KOPT-K1 (cell line): ENCODE measurements around the gene RASSF8.

Experiments used
- H3K27ac ChIP-seq: fragments of 200-600 bp; sonication (generic); 2 replicates; pipeline ENCODE4 v1.5.1; 2016; ENCODE audit warnings: antibody characterized with exemption, mild to moderate bottlenecking, low read depth, low read length; ENCODE audit not compliant: poor library complexity, severe bottlenecking
- H3K36me3 ChIP-seq: fragments of 200-600 bp; sonication (generic); 2 replicates; pipeline ENCODE4 v1.5.1; 2017; ENCODE audit warnings: antibody characterized with exemption, mild to moderate bottlenecking, low read length, moderate library complexity; ENCODE audit not compliant: insufficient read depth
- H3K9me3 ChIP-seq: fragments of 200-600 bp; sonication (generic); 2 replicates; pipeline ENCODE4 v1.5.1; 2017; ENCODE audit warnings: antibody characterized with exemption, low read length, mild to moderate bottlenecking; ENCODE audit not compliant: insufficient read depth, poor library complexity, severe bottlenecking

Gene RASSF8

DNA sequence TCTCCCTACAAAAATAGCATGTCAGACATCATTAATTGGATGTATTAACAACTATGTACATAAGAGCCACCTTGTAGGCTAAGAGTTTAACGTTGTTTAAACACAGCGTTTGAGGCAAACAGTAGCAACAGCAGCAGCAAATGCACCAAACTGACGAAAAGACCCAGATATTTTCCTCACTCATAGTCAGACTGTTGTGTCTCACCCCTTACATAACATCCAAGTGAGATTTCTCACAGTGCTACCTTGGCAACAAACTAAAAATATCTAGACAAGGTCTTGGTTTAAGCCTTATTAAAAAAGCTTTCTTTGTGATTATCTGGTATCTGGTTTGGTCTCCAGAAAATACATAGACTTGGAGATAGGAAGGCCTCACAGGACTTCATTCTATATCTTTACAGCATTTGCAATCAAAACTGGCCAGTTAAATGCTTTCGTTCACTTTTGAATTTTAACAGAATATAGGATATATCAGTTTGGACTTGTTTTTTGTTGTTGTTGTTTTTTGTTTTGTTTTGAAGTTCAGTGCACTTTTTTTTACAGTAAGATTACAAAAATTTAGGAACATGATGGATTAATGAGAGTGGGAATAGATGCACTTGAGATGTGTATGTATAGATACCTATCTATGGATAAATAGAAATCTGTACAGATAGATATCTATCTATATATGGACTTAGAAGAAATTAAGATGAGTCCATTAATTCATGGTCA is 162.2 kb downstream of the RASSF8 start:
- H3K27ac ChIP-seq, result no peak overlapping the region
- H3K9me3 ChIP-seq, result no peaks in the 10 kb centered on the region
- H3K36me3 ChIP-seq, result no peaks in the 10 kb centered on the region

DNA sequence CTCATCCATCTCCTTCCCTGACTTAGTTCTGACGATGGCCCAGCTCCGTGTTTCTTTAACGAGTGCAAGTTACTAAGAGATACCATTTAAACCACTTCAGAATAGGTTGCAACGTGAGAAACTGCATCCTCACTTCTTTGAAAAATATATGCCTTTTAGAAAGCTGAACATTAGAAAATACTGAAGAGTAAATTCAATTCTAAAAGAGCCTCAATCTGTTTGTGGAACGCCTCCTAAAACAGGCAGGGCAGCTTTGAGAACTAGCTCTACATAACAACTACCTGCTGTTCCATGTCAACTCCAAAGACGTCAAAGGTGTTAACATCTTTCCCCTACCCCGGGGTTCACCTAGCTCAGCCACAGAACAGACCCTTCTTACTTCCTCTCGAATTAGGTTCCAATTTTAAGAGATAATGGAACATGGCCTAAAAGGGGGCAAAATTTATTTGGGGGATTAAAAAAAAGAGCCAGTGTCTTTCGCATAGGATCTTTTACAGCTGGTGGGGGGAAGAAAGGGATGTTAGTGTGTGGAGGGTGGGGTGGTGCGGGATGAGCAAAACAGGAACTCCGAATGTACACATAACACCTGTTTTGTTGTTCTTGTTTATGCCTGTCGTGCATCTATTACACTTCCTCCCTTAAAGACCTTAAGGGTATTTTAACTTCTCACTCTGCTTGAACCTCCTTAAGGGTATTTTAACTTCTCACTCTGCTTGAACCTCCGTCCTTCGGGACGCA is 163.0 kb downstream of the RASSF8 start:
- Histone ChIP-seq H3K27ac (no peak overlapping the region), H3K9me3 (no peaks in the 10 kb centered on the region), H3K36me3 (no peaks in the 10 kb centered on the region)

DNA sequence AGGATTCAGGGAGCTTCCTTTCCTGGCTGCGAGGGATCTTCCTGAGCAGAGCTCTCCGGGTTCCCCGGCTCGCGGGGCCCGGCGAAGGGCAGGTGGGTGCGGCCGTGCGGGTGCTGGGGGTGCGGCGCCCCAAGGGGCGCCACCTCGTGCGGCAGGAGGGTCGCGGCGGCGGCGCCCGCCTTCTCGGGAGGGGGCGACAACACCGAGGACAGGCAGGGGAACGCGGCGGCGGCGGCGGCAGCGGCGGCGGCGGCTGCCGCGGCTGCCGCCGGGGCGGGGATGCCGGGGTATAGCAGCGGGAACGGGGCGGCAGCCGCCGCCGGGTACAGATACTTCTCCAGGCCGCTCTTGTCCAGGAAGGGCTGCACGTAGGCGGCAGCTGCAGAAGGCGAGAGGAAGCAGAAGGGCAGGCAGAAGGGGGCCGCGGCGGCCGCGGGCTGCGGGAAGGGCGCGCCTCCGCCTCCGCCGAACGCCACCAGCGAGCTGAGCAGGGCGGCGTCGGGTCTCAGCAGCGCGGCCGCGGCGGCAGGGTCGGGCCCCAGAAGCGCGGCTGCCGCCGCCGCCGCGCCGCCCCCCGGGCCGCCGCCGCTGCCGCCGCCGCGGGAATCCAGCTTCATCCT is 163.7 kb downstream of the RASSF8 start:
- no peaks in the 10 kb centered on the region for H3K9me3 ChIP-seq
- no peak overlapping the region for H3K27ac ChIP-seq
- no peaks in the 10 kb centered on the region for H3K36me3 ChIP-seq

DNA sequence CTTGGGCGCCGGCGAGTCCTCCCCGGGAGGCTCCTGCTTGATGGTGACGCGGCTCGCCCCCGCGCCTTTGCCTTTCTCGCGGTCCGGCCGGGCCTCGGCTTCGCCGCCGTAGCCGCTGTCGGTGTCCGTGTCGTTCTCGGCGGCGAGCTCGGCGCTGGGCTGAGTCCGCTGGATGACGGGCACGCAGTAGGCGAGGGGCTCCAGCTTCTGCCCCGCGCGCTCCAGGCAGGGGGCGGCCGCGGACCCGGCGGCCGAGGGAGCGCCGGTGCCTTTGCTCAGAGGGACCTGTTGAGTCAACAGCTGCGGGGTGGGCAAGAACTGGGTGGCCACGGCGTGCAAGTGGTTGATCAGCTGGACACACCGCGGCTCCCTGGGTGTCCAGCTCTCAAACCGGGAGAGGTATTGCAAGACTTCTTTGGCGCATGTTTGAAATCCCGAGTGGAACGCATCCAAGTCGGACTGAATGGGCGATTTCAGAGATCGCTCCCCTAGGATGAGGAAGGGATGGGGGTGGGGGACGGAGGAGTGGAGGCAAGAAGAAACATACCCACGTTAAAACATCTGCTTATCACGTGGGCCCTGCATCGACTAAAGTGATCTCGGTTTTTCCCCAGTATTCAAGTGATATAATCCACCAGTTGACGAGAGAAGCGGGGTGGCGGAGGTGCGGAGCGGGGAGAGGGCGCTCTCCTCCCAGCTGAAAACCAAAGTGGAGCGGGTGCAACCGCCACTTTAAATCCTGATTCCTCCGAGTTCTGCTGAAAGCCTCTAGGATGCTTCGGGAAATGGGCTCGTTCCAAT is 164.4 kb downstream of the RASSF8 start:
- Histone ChIP-seq H3K9me3 (no peaks in the 10 kb centered on the region), H3K36me3 (no peaks in the 10 kb centered on the region), H3K27ac (no peak overlapping the region)

DNA sequence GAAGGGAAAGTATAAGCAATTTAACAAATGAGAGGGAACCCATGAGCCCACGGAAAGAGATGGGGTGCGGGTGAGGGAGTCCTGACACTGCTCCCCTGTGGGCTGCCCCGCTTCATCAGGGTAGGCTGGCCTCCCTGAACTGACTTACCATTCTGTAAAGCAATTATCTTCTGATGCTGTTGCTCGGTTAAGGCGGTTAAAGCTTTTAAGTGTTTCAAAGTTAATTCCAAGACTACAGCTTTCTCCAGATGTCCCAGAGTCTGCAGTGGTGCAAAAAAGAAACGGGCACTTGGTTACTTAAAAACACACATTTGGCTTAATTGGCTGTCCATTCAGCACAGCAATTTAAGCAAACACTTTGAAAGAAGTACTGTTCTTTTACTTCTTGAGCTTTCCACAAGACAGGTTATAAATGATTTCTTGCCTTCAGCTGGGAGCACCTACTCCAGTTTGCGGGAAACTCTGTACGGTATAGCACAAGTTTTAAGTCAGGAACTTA is 165.0 kb downstream of the RASSF8 start:
- no peak overlapping the region for H3K27ac ChIP-seq
- no peaks in the 10 kb centered on the region for H3K9me3 ChIP-seq
- no peaks in the 10 kb centered on the region for H3K36me3 ChIP-seq

DNA sequence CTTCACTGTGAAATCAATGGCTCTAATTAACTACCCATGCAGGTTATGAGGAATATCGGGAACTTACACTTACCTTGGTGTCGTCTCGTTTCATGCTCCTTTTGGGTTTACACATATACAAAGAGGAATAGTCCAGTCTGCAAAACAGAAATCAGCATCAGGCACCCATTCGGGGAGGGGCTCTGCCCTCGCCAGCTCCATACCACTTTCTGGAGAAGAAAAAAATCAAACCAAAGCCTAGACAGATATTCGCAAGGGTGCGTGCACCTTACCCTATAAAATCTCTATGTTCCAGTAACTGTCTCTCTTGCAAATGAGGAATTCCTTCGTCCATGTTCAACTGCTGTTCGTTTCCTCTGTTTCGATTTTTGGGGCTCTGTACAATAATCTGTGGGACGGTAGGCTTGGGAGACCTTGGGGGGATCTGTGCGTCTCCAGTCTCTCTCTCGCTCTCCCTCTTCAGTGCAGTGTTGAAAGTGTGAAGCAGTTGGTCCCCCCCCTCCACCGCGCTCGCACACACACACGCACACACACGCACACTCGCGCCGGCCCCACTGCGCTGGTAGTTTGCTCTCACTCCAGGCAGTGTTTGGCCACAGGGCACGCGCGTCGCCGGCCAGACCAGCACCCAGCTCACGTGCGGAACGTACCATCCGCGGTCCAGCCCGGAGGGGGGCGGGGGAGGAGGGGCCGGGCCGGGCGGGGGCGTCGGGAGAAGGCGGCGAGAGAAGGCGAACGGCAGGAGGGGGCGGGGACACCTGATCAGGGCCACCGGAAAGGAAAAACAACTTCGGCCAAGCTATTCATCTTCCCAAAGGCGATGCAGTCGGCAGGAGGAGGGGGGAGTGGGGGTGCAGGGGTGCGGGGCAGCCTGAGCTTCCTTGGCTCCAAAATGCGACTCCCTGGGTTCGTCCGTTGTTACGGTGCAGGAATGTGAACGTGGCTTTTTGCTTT is 166.2 kb downstream of the RASSF8 start, which contains the start of gene BHLHE41:
Gene BHLHE41 (minus strand): TSS at position 592 of the 954 bp plus-strand sequence. CDS start 258 bp downstream, at position 334.
- Histone ChIP-seq H3K27ac (no peak within 1 kb of the TSS), H3K36me3 (no peaks in the 10 kb centered on the region), H3K9me3 (no peaks in the 10 kb centered on the region)

DNA sequence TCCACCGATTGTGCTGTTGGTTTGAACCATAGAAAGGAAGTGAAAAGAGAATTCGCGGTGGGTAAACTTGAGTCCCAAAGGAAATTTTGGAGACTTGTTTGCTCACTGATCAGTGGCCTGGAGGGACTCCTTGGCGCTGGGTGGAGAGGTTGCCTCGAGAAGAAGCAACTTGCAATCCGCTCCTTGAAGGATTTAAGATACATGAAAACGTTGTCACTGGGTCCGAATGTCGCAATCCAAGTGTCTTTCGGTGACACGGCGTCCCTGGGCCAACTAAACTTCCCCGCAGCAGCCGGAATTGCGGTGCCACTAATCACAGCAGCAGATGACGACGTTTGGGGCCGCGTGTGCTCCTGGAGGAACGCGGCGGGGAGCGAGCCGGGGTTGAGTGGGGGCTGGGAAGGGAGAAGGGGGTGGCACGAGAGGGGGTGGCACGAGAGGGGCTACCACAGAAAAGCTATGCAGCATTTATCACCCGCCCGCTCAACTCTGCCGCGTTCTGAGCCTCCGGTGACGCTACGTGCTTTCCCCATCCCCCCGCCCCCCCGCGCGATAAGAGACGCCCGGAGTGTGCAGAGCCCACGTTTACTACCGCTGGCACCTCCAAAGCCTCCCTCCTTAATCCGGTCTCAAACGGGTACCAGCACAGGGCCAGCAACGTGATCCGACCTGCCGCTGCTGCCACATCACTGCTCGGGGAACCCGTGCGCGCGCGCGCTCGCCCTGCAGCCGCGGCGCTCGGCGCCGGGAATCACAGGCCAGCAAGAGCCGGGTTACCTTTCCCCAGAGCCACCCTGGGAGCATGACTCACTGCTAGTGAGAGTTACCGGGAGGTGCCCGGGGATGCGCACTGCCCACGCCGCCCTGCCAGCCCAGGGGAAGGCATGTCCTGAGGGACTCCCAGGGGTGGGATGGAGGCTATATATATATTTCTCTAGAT is 167.2 kb downstream of the RASSF8 start:
- no peaks in the 10 kb centered on the region for H3K36me3 ChIP-seq
- no peak overlapping the region for H3K27ac ChIP-seq
- no peaks in the 10 kb centered on the region for H3K9me3 ChIP-seq

DNA sequence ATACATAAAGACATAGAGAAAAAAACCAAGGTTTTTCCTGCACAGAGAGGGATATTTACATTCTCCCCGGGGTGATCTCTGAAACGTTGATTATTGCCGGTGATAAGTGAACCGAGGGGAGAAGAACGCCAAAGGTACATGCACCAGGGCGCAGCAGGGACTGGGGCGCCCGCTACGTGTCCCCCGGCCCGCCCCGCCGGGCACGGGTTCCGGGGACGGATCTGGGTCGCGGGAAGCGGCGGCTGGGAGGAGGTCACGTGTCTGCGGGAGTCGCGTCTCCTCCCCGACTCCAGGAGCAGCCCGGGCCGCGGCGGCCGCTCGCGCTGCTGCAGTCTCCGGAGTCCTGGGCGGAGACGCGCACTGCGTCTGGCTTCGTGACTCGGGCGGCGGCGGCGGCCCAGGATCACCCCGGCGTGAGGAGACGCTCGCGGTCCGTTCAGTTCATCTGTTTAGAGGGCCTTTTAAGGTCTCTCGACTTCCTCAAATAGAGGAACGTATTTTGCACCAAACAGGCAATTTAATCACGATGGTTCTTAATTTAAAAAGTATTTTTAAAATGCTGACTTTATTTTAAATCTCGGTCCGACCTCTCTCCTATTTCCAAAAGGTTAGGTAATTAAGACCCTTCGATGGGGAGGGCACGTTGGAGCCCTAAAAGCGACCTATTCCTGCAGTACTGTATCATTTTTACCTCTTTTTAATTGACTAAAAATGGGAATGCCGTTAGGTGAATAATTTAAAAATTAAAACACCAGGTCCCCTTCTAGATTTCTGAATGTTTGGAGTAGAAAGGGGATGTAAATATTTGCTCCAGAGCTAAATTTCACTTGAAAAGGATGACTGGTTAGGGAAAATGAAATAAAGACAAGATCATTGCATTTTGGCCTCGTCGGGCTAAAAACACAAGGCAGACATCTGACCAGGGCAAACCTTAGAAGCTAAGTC is 168.1 kb downstream of the RASSF8 start:
- no peak overlapping the region for H3K27ac ChIP-seq
- H3K36me3 ChIP-seq, result no peaks in the 10 kb centered on the region
- H3K9me3 ChIP-seq, result no peaks in the 10 kb centered on the region

DNA sequence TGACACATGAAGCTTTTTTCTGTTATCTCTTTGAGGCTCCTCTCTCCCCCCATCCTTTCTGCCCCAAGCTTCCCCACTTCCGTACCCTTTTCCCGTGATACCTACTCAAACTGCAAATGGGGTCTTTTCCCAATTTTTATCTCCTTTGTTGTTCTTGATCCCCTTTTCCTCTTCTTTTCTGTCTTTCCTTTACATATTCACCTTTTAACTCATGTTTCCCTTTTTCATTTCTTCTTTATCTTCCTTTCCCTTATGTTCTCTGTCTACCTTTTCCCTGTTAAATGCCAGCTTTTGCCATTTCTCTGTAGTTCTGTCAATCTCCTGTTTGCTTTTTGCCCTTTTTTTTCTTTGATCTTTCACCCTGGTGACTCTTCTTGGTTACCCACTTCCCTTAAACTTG is 168.9 kb downstream of the RASSF8 start:
- Histone ChIP-seq H3K27ac (no peak overlapping the region), H3K9me3 (no peaks in the 10 kb centered on the region)

DNA sequence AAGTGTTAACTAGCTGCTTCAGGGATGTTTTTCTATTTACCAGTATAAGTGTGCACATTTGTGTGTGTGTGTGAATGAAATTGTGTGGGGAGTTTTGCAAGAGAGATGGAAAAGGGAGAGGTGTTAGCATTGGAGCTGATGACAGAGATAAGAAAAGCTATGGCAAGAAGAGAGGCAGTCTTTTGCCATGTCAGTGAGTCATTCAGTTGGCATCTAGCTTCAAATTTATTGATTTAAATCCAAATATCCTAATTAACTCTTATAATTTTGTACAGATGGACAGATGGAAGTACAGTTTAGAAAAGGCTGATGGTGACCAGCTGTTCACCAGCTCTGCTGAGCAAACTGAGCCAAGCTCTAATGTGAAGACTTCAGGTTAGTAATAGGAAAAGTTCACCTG is 169.7 kb downstream of the RASSF8 start:
- H3K9me3 ChIP-seq, result no peaks in the 10 kb centered on the region
- H3K36me3 ChIP-seq, result no peaks in the 10 kb centered on the region
- H3K27ac ChIP-seq, result no peak overlapping the region

More for the DNA sequence above, 168.9 kb downstream of the RASSF8 start:
- no peaks in the 10 kb centered on the region for H3K36me3 ChIP-seq
